Effector CD8-positive, alpha-beta T cell (primary cell): Measurements from ENCODE around the gene TTC22.

ENCODE experiments used
- DNase-seq: peaks from one replicate; lab custom pipeline; 2025; lab: John Stamatoyannopoulos, UW

The TTC22 gene

DNA sequence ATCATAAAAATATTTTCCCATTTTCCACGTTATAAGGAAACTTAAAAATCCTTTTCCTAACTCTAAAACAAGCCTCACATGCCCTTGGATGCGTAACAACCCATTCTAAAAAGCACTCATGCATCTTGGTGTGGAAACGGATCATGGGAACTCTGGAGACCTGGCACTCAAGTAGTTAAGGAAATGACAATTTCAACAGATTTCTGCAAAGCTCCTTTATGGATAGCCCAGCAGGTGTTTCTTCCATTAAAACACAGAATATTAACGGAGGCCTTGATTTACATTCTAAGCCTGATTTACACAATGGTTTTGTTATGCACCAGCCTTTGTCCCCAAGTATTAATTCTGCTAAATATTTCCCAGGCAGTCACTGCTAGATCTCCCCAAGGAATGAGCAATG lies 49.7 kb downstream of the TTC22 start:
- no peak for DNase-seq

- DNase-seq, result no peak
Observed at GRCh38 chr1:54750596-54750995, 50.5 kb downstream of the TTC22 start.

GRCh38 chr1:54748094-54748835 lies 52.9 kb downstream of the TTC22 start:
- no peak for DNase-seq

DNA sequence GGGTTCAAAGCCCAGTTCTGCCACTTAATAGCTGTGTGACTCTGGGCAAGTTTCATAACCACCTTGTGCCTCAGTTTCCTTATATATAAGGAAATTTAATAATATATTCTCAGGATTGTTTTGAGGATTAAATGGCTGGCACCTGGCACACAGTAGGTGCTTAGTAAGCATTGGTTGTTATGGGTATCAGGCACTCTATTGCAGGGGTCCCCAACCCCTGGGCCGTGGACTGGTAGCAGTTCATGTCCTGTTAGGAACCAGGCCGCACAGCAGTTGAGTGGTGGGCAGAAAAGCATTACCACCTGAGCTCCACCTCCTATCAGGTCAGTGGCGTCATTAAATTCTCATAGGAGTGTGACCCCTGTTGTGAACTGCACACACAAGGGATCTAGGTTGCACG lies 55.3 kb downstream of the TTC22 start:
- no peak for DNase-seq

DNA sequence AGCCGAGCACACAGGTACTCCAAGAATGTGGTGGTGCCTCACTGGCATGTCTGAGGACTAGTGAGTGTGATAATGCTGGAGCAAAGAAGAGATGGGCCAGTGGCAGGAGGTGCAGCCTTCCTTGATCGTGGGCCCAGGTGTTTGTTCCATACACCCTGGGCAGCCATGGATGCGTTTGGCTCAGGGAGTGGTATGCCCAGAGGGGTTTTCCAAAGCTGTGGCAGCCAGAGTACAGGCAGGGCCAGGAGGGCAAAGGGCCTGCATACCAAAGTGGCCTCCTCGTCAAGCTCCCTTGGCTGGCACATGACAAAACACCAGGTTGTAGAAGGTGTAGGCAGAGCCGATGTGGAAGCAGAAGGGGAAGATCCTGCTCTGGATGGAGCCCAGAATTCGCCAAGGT lies 55.8 kb downstream of the TTC22 start:
- no peak for DNase-seq

GRCh38 chr1:54744696-54745095 lies 56.4 kb downstream of the TTC22 start:
- DNase-seq, result no peak

GRCh38 chr1:54743416-54744226 lies 57.5 kb downstream of the TTC22 start:
- DNase-seq, result no peak

DNA sequence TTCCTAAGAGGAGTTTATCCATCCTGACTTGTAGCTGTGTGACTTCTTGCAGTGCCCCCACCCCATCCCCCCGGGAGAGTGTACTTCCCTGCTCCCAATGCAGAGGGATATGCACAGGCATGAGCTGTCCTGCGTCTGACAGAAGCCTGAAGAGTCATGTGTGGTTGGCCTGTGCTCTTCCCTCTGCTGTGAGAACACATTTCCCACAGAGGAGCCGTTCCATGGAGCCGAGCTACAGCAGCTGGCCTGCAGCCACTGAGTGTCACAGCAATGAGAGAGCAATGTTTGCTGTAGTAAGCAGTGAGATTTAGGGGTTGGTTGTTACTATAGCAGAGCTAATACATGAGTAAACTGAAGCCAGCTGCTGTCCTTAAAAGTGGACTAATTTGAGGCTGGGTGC lies 58.8 kb downstream of the TTC22 start:
- no peak for DNase-seq

DNA sequence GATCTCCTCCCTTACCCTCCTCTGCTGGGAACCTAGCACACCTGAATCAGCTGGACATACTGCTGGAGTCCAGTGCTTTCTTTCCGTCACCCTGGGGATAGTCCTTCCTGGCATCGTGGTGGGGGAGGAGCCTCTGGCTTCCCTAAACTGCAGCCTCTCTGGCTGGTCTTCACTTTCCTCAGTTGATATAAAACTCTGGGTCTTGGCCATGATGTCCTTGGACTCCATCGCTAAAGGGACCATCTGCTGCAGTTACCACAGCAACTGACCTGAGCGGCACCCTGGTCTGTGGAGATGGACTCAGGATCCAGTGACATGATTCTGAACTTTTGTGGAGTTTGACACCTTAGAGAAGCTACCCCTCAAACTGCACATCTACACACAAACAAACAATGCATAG lies 59.6 kb downstream of the TTC22 start:
- DNase-seq, result no peak

DNA sequence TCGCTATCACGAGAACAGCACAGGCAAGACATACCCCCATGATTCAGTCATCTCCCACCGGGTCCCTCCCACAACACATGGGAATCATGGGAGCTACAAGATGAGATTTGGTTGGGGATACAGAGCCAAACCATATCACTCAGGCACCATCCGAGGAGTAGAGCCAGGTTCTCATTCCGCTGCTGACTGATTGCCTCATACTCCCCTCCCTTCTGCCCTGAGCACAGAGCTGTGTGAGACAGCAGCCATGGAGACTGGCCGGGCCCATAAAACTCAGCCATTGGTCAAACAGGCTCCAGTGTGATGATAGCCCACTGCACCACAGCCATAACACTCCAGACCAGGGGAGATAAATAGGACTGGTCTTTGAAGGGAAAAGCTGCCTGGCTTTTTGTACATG lies 62.9 kb downstream of the TTC22 start:
- DNase-seq, result no peak

DNA sequence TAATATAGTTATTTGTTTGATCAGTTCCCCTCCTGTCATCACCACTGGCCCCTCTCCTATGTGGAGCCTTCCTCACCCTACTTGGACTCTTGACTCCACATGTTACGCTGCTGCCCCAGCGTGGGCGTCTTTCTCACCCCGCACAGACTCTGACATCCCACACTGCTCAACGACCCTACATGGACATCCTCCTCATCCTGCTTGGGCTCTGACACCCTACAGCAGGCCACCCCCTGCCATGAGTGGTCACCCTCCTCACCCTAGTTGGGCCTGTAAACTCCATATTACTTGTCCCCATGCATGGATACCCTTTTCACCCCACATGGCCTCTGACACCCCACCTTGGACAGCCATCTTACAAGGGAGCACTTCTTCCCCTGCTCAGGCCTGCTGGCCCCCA lies 64.4 kb downstream of the TTC22 start:
- no peak for DNase-seq
